ENCODE results near the gene CCDC33. TPM values are rescaled to one million over a fixed set of nuclear protein-coding genes. Genes with fewer than 3 reads are reported as not detected.

CCDC33 gene
- total RNA-seq (0.63 TPM), polyA plus RNA-seq (ENCODE audit: insufficient read depth, low read depth, low replicate concordance) (not detected)
- long read RNA-seq, donor 1, partial matches to known transcripts = 0 of 1 reads
- long read RNA-seq, donor 1, other reads (novel, unspliced or antisense) = 0 of 1 reads
- long read RNA-seq, donor 2 = 0 reads
- long read RNA-seq, donor 3, partial matches to known transcripts = 0 of 1 reads
- long read RNA-seq, donor 3, other reads (novel, unspliced or antisense) = 0 of 1 reads
- long read RNA-seq, donor 4 = 0 reads
- long read RNA-seq, donor 5 = 0 reads
- long read RNA-seq, donor 6, partial matches to known transcripts = 0 of 1 reads
- long read RNA-seq, donor 6, other reads (novel, unspliced or antisense) = 0 of 1 reads
- long read RNA-seq, donor 7 = 0 reads
- long read RNA-seq, donor 8, partial matches to known transcripts = 0 of 1 reads
- long read RNA-seq, donor 8, other reads (novel, unspliced or antisense) = 0 of 1 reads
- long read RNA-seq, donor 9 = 0 reads
- long read RNA-seq, donor 10, partial matches to known transcripts = 0 of 2 reads
- long read RNA-seq, donor 10, other reads (novel, unspliced or antisense) = 0 of 2 reads

DNA sequence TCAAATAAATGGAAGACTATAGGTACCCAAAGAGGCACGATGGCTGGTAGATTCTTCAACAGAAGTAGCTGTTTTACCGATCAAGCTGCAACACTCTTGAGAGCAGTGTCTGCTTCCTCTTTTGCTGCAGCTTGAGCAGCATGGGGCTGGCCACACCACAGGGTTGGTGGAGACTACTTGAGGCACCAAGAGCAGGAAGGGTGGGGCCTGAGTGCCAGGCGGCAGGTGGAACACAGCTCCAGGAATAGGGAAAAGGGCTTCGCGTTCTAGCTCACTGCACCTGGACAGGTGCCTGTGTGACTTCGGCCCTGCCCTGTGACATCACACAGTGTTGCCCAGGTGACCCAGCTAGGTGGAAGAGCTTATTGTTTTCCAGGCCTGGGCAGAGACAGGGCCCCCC lies at the start of gene CCDC33:
Gene CCDC33, plus strand, starts transcription at position 365 of the 400 bp plus-strand sequence. CDS start 394 bp downstream, outside the sequence.
- DNase-seq (peak; percentile 45 to 95 (median 67)), FAIRE-seq (no peak)
- Histone ChIP-seq H3K9ac (ENCODE audit: low read length in 3 of 3) (no peak within 1 kb of the TSS), H3K4me3 (ENCODE audit: low read length in 3 of 3) (no peak within 1 kb of the TSS), H3K9me3 (ENCODE audit: control insufficient read depth in 2 of 3, insufficient read depth in 1 of 3, low read length in 3 of 3) (no peaks in the 10 kb centered on the region), H3K27me3 (ENCODE audit: control insufficient read depth, insufficient read depth, low read length) (no peaks in the 10 kb centered on the region), H3K27ac (ENCODE audit: low read depth in 2 of 2, low read length in 2 of 2) (peak within 1 kb of the TSS in 1 of 2 donors; percentile 60), H3K4me1 (ENCODE audit: control insufficient read depth in 2 of 3, insufficient read depth in 2 of 3, low read depth in 1 of 3, low read length in 3 of 3) (peaks cover 0 to 24% (median 9%) of the 10 kb centered on the region in 3 donors), H3K36me3 (ENCODE audit: control insufficient read depth in 2 of 3, insufficient read depth in 3 of 3, low read length in 3 of 3) (no peaks in the 10 kb centered on the region)
- intact Hi-C loops (cut with DNase I) = no loop called here
- TF ChIP-seq CTCF (IDR thresholded peaks at IDR 0.05; ENCODE audit: borderline replicate concordance, extremely low read depth, insufficient read depth) = no peak

- Histone ChIP-seq H3K36me3 (ENCODE audit: control insufficient read depth in 2 of 3, insufficient read depth in 3 of 3, low read length in 3 of 3) (no peaks in the 10 kb centered on the region), H3K9me3 (ENCODE audit: control insufficient read depth in 2 of 3, insufficient read depth in 1 of 3, low read length in 3 of 3) (no peaks in the 10 kb centered on the region), H3K4me1 (ENCODE audit: control insufficient read depth in 2 of 3, insufficient read depth in 2 of 3, low read depth in 1 of 3, low read length in 3 of 3) (no peaks in the 10 kb centered on the region), H3K4me3 (ENCODE audit: low read length in 3 of 3) (no peak overlapping the region), H3K27me3 (ENCODE audit: control insufficient read depth, insufficient read depth, low read length) (no peaks in the 10 kb centered on the region), H3K27ac (ENCODE audit: low read depth in 2 of 2, low read length in 2 of 2) (no peak overlapping the region), H3K9ac (ENCODE audit: low read length in 3 of 3) (no peak overlapping the region)
- DNase-seq (no peak), FAIRE-seq (no peak)
- no peak for TF ChIP-seq CTCF (IDR thresholded peaks at IDR 0.05; ENCODE audit: borderline replicate concordance, extremely low read depth, insufficient read depth)
- intact Hi-C loops (cut with DNase I) = no loop called here
Observed at GRCh38 chr15:74188216-74188615, 47.9 kb upstream of the CCDC33 start.

GRCh38 chr15:74191798-74192197 lies 44.3 kb upstream of the CCDC33 start:
- Histone ChIP-seq H3K4me1 (ENCODE audit: control insufficient read depth in 2 of 3, insufficient read depth in 2 of 3, low read depth in 1 of 3, low read length in 3 of 3) (peaks cover 0 to 3% (median 0%) of the 10 kb centered on the region in 3 donors), H3K27me3 (ENCODE audit: control insufficient read depth, insufficient read depth, low read length) (no peaks in the 10 kb centered on the region), H3K9me3 (ENCODE audit: control insufficient read depth in 2 of 3, insufficient read depth in 1 of 3, low read length in 3 of 3) (no peaks in the 10 kb centered on the region), H3K9ac (ENCODE audit: low read length in 3 of 3) (no peak overlapping the region), H3K27ac (ENCODE audit: low read depth in 2 of 2, low read length in 2 of 2) (no peak overlapping the region), H3K36me3 (ENCODE audit: control insufficient read depth in 2 of 3, insufficient read depth in 3 of 3, low read length in 3 of 3) (no peaks in the 10 kb centered on the region), H3K4me3 (ENCODE audit: low read length in 3 of 3) (no peak overlapping the region)
- intact Hi-C loops (cut with DNase I) = no loop called here
- FAIRE-seq = no peak
- DNase-seq = no peak
- TF ChIP-seq CTCF (IDR thresholded peaks at IDR 0.05; ENCODE audit: borderline replicate concordance, extremely low read depth, insufficient read depth) = no peak
